K562 (cell line): Measurements from ENCODE around the gene LSR. TPM values are rescaled to one million over a fixed set of nuclear protein-coding genes. Genes with fewer than 3 reads are reported as not detected.

ENCODE experiments used
- CC2D1A ChIP-seq: fragments of 450-650 bp; IDR thresholded peaks from 2 replicates; pipeline ENCODE4 v1.6.1; 2017; ENCODE audit warnings: mild to moderate bottlenecking
- CGGBP1 ChIP-seq: fragments of 250-450 bp; sonication (Bioruptor Pico); IDR thresholded peaks from 2 replicates; pipeline ENCODE4 v1.9.0; 2021; ENCODE audit warnings: mild to moderate bottlenecking
- GTF2E2 ChIP-seq: fragments of 200-800 bp; sonication (Bioruptor generic); IDR thresholded peaks from 2 replicates; pipeline ENCODE4 v1.6.1; 2016; ENCODE audit warnings: missing genetic modification characterization, missing compliant biosample characterization
- HMBOX1 ChIP-seq: sonication (generic); IDR thresholded peaks from 2 replicates; pipeline ENCODE4 v1.6.1; 2016
- MCM5 ChIP-seq: fragments of 450-650 bp; IDR thresholded peaks from 2 replicates; pipeline ENCODE4 v1.6.1; 2016; ENCODE audit warnings: low read depth
- MEF2D ChIP-seq: conservative IDR thresholded peaks from 2 replicates; pipeline ENCODE4 v1.6.1; 2016; ENCODE audit warnings: low read depth, missing genetic modification characterization, missing compliant biosample characterization
- MYBL2 ChIP-seq, 2 experiments: fragments of 450-650 bp in 1 of 2; sonication (generic) in 1 of 2; formaldehyde crosslinking in 1 of 2; IDR thresholded peaks; 2 replicates each; pipeline versions ENCODE4 v1.6.1 to v1.8.1; 2017 to 2022; ENCODE audit warnings: borderline replicate concordance in 1 of 2, inconsistent platforms in 1 of 2, low read depth in 1 of 2, mild to moderate bottlenecking in 1 of 2, missing genetic modification reagents in 1 of 2, moderate library complexity in 1 of 2
- NR2F6 ChIP-seq: fragments of 450-650 bp; formaldehyde crosslinking; IDR thresholded peaks from 2 replicates; pipeline ENCODE4 v1.4.0; 2020; ENCODE audit warnings: mild to moderate bottlenecking
- RBBP5 ChIP-seq: fragments of 200-600 bp; sonication (generic); IDR thresholded peaks from 2 replicates; pipeline ENCODE4 v1.6.1; 2012; ENCODE audit warnings: borderline replicate concordance, mild to moderate bottlenecking, low read length, control low read depth, inconsistent platforms; ENCODE audit not compliant: insufficient read depth, poor library complexity, severe bottlenecking
- RBM17 ChIP-seq: fragments of 200-400 bp; formaldehyde crosslinking; IDR thresholded peaks from 2 replicates; pipeline ENCODE4 v1.6.1; 2017; ENCODE audit warnings: low read depth, mild to moderate bottlenecking, low read length, borderline replicate concordance
- SMARCA5 ChIP-seq: fragments of 450-650 bp; IDR thresholded peaks from 2 replicates; pipeline ENCODE4 v1.6.1; 2016
- SMARCB1 ChIP-seq: IDR thresholded peaks from 2 replicates; pipeline ENCODE4 v1.6.1; 2011; ENCODE audit warnings: improper control_type of control experiment, low read depth; ENCODE audit not compliant: insufficient read length
- ZNF217 ChIP-seq: sonication (generic); formaldehyde crosslinking; IDR thresholded peaks from 2 replicates; pipeline ENCODE4 v1.8.0; 2022; ENCODE audit warnings: mild to moderate bottlenecking, missing genetic modification reagents
- ZNF263 ChIP-seq: sonication (generic); formaldehyde crosslinking; IDR thresholded peaks from 2 replicates; pipeline ENCODE4 v1.8.0; 2022; ENCODE audit warnings: mild to moderate bottlenecking, missing genetic modification reagents, borderline replicate concordance
- polyA plus RNA-seq, 8 experiments: library from polyadenylated mRNA; depleted of rRNA in 4 of 8; stranded (reverse) in 5 of 8; unstranded in 3 of 8; fragments of >200 nt; fragmentation: Nextera tagmentation in 2 of 8; fragmentation: Illumina TruSeq in 1 of 8; extraction: Ambion mirVana in 2 of 8; extraction: Trizol in 1 of 8; gene quantifications; 2 replicates each; pipeline versions ENCODE4 v1.2.1 to v1.2.3, GENCODE V29; 2011 to 2014; ENCODE audit warnings: inconsistent platforms in 1 of 8, missing spikeins in 1 of 8
- total RNA-seq, 7 experiments: library from RNA; depleted of rRNA in 6 of 7; stranded (reverse); fragments of >200 nt in 6 of 7; fragmentation: Illumina TruSeq in 2 of 7; extraction: Trizol in 2 of 7; gene quantifications; 2 replicates each; pipeline versions ENCODE4 v1.2.1 to v1.2.3, GENCODE V29; 2011 to 2021; ENCODE audit warnings: low replicate concordance in 1 of 7
- TF ChIP-seq, protein P1 (sequence below): fragments of 250-450 bp; sonication (Bioruptor Pico); IDR thresholded peaks from 2 replicates; pipeline ENCODE4 v1.4.0; 2020; ENCODE audit warnings: mild to moderate bottlenecking, moderate library complexity
- TF ChIP-seq, protein P2 (sequence below), 3 experiments: fragments of 200-800 bp in 1 of 3; fragments of 250-450 bp in 1 of 3; fragments of 450-650 bp in 1 of 3; sonication (Bioruptor Pico) in 1 of 3; sonication (Bioruptor generic) in 1 of 3; formaldehyde crosslinking in 1 of 3; IDR thresholded peaks; 2 replicates each; pipeline versions ENCODE4 v1.6.1 to v1.8.0; 2016 to 2022; ENCODE audit warnings: mild to moderate bottlenecking in 2 of 3, missing genetic modification characterization in 2 of 3, missing compliant biosample characterization in 1 of 3, moderate library complexity in 1 of 3
- TF ChIP-seq, protein P3 (sequence below): fragments of 450-650 bp; formaldehyde crosslinking; IDR thresholded peaks from 2 replicates; pipeline ENCODE4 v1.4.0; 2022; ENCODE audit warnings: mild to moderate bottlenecking, moderate library complexity
- TF ChIP-seq, protein P4 (sequence below): sonication (generic); formaldehyde crosslinking; IDR thresholded peaks from 2 replicates; pipeline ENCODE4 v1.8.1; 2023; ENCODE audit warnings: mild to moderate bottlenecking, missing genetic modification reagents, moderate library complexity

Gene LSR
- total and polyA plus RNA-seq, 9 of the 15 experiments (the other 6 are each of a cell fraction or from before 2014, with no cell fraction given), result 0.44 to 87.9 (median 28.0) TPM

DNA sequence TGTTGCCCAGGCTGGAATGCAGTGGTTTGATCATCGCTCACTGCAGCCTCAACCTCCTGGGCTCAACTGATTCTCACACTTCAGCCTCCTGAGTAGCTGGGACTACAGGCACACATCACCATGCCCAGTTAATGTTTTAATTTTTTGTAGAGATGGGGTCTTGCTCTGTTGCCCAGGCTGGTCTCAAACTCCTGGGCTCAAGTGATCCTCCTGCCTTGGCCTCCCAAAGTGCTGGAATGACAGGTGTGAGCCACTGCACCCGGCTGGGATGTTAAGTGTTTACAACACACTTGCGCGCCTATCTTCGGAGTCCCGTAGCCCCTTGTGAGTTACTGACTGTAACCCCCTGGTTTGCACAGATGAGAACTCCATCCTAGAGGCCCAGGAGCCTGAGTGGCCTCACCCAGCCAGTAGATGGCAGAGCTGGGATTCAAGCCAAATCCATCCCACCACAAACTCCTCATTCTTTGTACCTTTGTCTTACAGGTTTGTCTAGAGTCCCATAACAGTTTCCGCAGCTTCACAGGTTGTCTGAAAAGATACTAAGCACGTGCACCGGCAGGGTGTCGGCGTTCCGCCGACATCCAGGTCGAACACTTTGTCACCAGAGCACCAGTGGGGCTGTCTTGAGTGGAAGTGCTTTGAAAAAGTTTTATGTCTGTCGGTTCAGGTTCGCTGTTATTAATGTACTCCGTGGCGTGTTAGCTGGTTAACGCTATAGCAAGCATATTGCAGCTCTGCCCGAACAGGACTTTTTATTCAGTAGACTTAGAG, 57.9 kb downstream of the LSR start (continued):
- TF ChIP-seq, protein P1, sequence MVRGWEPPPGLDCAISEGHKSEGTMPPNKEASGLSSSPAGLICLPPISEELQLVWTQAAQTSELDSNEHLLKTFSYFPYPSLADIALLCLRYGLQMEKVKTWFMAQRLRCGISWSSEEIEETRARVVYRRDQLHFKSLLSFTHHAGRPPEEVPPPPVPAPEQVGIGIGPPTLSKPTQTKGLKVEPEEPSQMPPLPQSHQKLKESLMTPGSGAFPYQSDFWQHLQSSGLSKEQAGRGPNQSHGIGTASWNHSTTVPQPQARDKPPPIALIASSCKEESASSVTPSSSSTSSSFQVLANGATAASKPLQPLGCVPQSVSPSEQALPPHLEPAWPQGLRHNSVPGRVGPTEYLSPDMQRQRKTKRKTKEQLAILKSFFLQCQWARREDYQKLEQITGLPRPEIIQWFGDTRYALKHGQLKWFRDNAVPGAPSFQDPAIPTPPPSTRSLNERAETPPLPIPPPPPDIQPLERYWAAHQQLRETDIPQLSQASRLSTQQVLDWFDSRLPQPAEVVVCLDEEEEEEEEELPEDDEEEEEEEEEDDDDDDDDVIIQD (CRISPR knock-in tag), result 0 out of 2 replicates have a peak, but pooled peaks have one; percentile 45
- TF ChIP-seq ZNF263 (CRISPR knock-in tag) (no peak), CC2D1A (no peak; the same call in 1 of the 2 replicates), RBBP5 (no peak), NR2F6 (no peak), HMBOX1 (no peak), ZNF217 (CRISPR knock-in tag) (no peak), MYBL2 (IDR thresholded peaks at IDR 0.05; ENCODE audit: low read depth) (no peak), MYBL2 (CRISPR knock-in tag; IDR thresholded peaks at IDR 0.05; ENCODE audit: borderline replicate concordance) (no peak), GTF2E2 (no peak), CGGBP1 (CRISPR knock-in tag) (no peak), RBM17 (no peak), SMARCB1 (no peak), MCM5 (no peak), MEF2D (tag) (no peak), SMARCA5 (peak; percentile 98)
- TF ChIP-seq, protein P2, sequence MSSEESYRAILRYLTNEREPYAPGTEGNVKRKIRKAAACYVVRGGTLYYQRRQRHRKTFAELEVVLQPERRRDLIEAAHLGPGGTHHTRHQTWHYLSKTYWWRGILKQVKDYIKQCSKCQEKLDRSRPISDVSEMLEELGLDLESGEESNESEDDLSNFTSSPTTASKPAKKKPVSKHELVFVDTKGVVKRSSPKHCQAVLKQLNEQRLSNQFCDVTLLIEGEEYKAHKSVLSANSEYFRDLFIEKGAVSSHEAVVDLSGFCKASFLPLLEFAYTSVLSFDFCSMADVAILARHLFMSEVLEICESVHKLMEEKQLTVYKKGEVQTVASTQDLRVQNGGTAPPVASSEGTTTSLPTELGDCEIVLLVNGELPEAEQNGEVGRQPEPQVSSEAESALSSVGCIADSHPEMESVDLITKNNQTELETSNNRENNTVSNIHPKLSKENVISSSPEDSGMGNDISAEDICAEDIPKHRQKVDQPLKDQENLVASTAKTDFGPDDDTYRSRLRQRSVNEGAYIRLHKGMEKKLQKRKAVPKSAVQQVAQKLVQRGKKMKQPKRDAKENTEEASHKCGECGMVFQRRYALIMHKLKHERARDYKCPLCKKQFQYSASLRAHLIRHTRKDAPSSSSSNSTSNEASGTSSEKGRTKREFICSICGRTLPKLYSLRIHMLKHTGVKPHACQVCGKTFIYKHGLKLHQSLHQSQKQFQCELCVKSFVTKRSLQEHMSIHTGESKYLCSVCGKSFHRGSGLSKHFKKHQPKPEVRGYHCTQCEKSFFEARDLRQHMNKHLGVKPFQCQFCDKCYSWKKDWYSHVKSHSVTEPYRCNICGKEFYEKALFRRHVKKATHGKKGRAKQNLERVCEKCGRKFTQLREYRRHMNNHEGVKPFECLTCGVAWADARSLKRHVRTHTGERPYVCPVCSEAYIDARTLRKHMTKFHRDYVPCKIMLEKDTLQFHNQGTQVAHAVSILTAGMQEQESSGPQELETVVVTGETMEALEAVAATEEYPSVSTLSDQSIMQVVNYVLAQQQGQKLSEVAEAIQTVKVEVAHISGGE (CRISPR knock-in tag; IDR thresholded peaks at IDR 0.05), result no peak
- TF ChIP-seq, protein P3, sequence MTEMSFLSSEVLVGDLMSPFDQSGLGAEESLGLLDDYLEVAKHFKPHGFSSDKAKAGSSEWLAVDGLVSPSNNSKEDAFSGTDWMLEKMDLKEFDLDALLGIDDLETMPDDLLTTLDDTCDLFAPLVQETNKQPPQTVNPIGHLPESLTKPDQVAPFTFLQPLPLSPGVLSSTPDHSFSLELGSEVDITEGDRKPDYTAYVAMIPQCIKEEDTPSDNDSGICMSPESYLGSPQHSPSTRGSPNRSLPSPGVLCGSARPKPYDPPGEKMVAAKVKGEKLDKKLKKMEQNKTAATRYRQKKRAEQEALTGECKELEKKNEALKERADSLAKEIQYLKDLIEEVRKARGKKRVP (CRISPR knock-in tag), result no peak
- TF ChIP-seq, protein P4, sequence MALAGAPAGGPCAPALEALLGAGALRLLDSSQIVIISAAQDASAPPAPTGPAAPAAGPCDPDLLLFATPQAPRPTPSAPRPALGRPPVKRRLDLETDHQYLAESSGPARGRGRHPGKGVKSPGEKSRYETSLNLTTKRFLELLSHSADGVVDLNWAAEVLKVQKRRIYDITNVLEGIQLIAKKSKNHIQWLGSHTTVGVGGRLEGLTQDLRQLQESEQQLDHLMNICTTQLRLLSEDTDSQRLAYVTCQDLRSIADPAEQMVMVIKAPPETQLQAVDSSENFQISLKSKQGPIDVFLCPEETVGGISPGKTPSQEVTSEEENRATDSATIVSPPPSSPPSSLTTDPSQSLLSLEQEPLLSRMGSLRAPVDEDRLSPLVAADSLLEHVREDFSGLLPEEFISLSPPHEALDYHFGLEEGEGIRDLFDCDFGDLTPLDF (CRISPR knock-in tag), result no peak
